ENCODE measurements around the gene ELAC2. TPM values are rescaled to one million over a fixed set of nuclear protein-coding genes. Genes with fewer than 3 reads are reported as not detected.

ELAC2 gene
- total and polyA plus RNA-seq, 2 of the 4 experiments (the other 2 are of a cell fraction): 75.2 to 80.7 TPM

DNA sequence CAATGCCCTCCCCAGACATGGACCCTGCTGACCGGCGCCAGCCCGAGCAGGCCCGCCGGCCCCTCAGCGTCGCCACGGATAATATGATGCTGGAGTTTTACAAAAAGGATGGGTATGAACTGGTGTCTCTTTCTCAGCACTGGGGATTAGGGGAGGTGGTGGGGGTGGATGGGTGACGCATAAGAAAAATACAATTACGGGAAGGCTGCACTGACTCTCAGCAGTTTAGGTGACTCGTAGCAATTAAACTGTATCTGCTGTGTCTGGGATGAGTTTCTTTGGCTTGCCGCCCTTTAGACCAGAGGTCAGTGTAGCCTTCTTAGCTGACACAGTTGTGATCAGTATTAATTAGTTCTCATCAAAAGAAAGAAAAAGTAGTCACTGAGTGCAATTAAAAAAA, 59.0 kb downstream of the ELAC2 start:
- in situ Hi-C loops (cut with MboI; ENCODE audit: low sequenced_read_pairs): no loop called here
- Histone ChIP-seq H2AFZ (replicated peaks; ENCODE audit: low read length, poor library complexity) (no peak overlapping the region), H4K20me1 (ENCODE audit: insufficient read depth, low read length) (no peaks in the 10 kb centered on the region), H3K18ac (ENCODE audit: low read depth, low read length) (no peak overlapping the region), H3K4ac (ENCODE audit: low read depth, low read length) (no peak overlapping the region), H2BK120ac (ENCODE audit: low read depth, low read length) (no peak overlapping the region), H3K9ac (ENCODE audit: low read depth, low read length) (no peak overlapping the region), H3K27ac (ENCODE audit: insufficient read depth, low read length) (no peak overlapping the region), H3K4me1 (ENCODE audit: control insufficient read depth, insufficient read depth, low read length) (no peaks in the 10 kb centered on the region; the same call in 1 of the 2 replicates), H3K9me1 (ENCODE audit: insufficient read depth, low read length) (0 out of 2 replicates have a peak, but pooled peaks cover 2% of the 10 kb centered on the region), H4K8ac (ENCODE audit: low read depth in 2 of 2, low read length in 2 of 2) (no peak overlapping the region), H2BK5ac (ENCODE audit: low read depth, low read length, poor library complexity, severe bottlenecking) (no peak overlapping the region), H3K56ac (ENCODE audit: extremely low read depth, insufficient read depth, low read length) (no peak overlapping the region), H2BK15ac (ENCODE audit: low read depth, low read length) (no peak overlapping the region), H4K91ac (ENCODE audit: insufficient read depth, low read depth, low read length) (no peak overlapping the region), H2AK9ac (replicated peaks; ENCODE audit: low read depth, low read length, poor library complexity) (no peak overlapping the region), H4K5ac (ENCODE audit: low read depth, low read length) (no peak overlapping the region), H3K27me3 (ENCODE audit: control insufficient read depth, insufficient read depth, low read length) (no peaks in the 10 kb centered on the region), H3K9me3 (ENCODE audit: control insufficient read depth, insufficient read depth, low read length) (no peaks in the 10 kb centered on the region), H3K36me3 (ENCODE audit: control insufficient read depth, insufficient read depth, low read length) (no peaks in the 10 kb centered on the region), H2BK20ac (ENCODE audit: low read depth, low read length) (no peak overlapping the region), H3K4me3 (ENCODE audit: insufficient read depth, low read depth, low read length) (no peak overlapping the region), H3K4me2 (ENCODE audit: low read depth, low read length) (no peak overlapping the region), H3K79me1 (ENCODE audit: low read depth in 1 of 2, low read length in 2 of 2) (no peaks in the 10 kb centered on the region), H2AK5ac (ENCODE audit: low read depth, low read length) (no peak overlapping the region), H3K23ac (ENCODE audit: low read depth, low read length) (no peak overlapping the region), H3K14ac (replicated peaks; ENCODE audit: low read depth, low read length) (no peak overlapping the region)
- DNase-seq: peak; percentile 60
- CTCF ChIA-PET: interaction anchor here (0.6 kb wide), 1 partner anchor 67 kb away, joined by 3 read pairs; no protein-coding TSS in a partner anchor
- POLR2A ChIA-PET (ENCODE audit: unreplicated experiment): no interaction called here
- WGBS, 2 experiments (ENCODE audit: extremely low coverage in 2 of 2, insufficient read length in 1 of 2): 28% methylated on average over 2 of the region's 12 CpGs; no CpG with 5 or more reads in 1 of the 2 experiments
- intact Hi-C loops (cut with micrococcal nuclease): no loop called here
- TF ChIP-seq NFE2L2 (IDR thresholded peaks at IDR 0.05; ENCODE audit: low read depth, low read length): no peak
- TF ChIP-seq MXI1 (IDR thresholded peaks at IDR 0.05; ENCODE audit: borderline replicate concordance, low read depth, low read length): no peak
- TF ChIP-seq, protein P1, sequence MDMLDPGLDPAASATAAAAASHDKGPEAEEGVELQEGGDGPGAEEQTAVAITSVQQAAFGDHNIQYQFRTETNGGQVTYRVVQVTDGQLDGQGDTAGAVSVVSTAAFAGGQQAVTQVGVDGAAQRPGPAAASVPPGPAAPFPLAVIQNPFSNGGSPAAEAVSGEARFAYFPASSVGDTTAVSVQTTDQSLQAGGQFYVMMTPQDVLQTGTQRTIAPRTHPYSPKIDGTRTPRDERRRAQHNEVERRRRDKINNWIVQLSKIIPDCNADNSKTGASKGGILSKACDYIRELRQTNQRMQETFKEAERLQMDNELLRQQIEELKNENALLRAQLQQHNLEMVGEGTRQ (IDR thresholded peaks at IDR 0.05; ENCODE audit: low read depth, low read length): no peak
- TF ChIP-seq MAFK (IDR thresholded peaks at IDR 0.05; ENCODE audit: low read depth, low read length): no peak
- no peak for TF ChIP-seq SMC3 (IDR thresholded peaks at IDR 0.05; ENCODE audit: low read depth, low read length)
- TF ChIP-seq POLR2A (IDR thresholded peaks at IDR 0.05; ENCODE audit: low read depth, low read length): no peak
- dilution Hi-C loops (cut with HindIII; ENCODE audit: low sequenced_read_pairs, unreplicated experiment): no loop called here
- BruUV-seq (replicated peaks): no TSS peak
- peak; percentile 32; the same call in 1 of the 2 replicates for ATAC-seq (ENCODE audit: low read depth)
